Sigmoid colon (tissue), 4 donors: ENCODE measurements around the gene IRAK1.

Experiments
- POLR2AphosphoS5 ChIP-seq, 4 donors: sonication (generic); formaldehyde crosslinking; IDR thresholded peaks; one replicate each; pipeline ENCODE4 v1.6.1; 2017; ENCODE audit warnings: antibody characterized with exemption in 4 of 4
- TF ChIP-seq, protein P1 (sequence below), 4 experiments: fragments of 450-650 bp in 3 of 4; fragments of 200-600 bp in 1 of 4; IDR thresholded peaks; one replicate each; pipeline ENCODE4 v1.5.1; 2016 to 2019; ENCODE audit warnings: antibody characterized with exemption in 4 of 4, mild to moderate bottlenecking in 3 of 4, moderate library complexity in 2 of 4

DNA sequence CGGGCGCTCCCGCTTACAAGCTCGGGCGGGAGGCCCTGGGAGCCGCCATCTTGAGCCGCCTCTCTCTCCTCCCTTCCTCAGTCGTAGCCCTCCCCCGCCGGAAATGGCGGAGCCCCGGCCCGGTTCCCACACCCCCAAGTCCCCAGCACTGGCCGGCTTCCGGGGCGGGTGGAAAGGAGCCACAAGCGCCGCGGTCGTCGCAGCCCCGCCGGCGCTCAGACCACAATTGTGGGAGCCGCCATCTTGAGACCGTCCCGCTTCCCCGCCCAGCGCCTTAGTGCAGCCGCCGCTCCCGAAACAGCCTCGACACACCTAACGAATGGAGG lies 48.6 kb downstream of the IRAK1 start:
- TF ChIP-seq, protein P1, sequence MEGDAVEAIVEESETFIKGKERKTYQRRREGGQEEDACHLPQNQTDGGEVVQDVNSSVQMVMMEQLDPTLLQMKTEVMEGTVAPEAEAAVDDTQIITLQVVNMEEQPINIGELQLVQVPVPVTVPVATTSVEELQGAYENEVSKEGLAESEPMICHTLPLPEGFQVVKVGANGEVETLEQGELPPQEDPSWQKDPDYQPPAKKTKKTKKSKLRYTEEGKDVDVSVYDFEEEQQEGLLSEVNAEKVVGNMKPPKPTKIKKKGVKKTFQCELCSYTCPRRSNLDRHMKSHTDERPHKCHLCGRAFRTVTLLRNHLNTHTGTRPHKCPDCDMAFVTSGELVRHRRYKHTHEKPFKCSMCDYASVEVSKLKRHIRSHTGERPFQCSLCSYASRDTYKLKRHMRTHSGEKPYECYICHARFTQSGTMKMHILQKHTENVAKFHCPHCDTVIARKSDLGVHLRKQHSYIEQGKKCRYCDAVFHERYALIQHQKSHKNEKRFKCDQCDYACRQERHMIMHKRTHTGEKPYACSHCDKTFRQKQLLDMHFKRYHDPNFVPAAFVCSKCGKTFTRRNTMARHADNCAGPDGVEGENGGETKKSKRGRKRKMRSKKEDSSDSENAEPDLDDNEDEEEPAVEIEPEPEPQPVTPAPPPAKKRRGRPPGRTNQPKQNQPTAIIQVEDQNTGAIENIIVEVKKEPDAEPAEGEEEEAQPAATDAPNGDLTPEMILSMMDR (IDR thresholded peaks at IDR 0.05): no peak
- peak; percentile 55 to 67 (median 59) for TF ChIP-seq POLR2AphosphoS5 (IDR thresholded peaks at IDR 0.05)
